Upper lobe of right lung (tissue), 1 donor: ENCODE data around the gene FARP2. TPM values are rescaled to one million over a fixed set of nuclear protein-coding genes. Genes with fewer than 3 reads are reported as not detected.
"Not testable (repeated sequence)": the region's sequence is repeated elsewhere in the genome, so short reads cannot be mapped to it uniquely, and the experiment has no call there.

Source experiments
- ATAC-seq: fragments of 200-7000 bp; cut with Tn5 transposase; one replicate; pipeline ENCODE4 v1.9.1; 2020; ENCODE audit warnings: mild to moderate bottlenecking, moderate library complexity
- DNase-seq: peaks from one replicate; pipeline ENCODE4 v3.0.0-alpha.2; 2020
- H3K27ac ChIP-seq: fragments of 200-600 bp; one replicate; pipeline ENCODE4 v1.8.0; 2022
- H3K27me3 ChIP-seq: fragments of 200-600 bp; one replicate; pipeline ENCODE4 v1.8.0; 2022; ENCODE audit warnings: mild to moderate bottlenecking
- H3K36me3 ChIP-seq: fragments of 200-600 bp; one replicate; pipeline ENCODE4 v1.8.0; 2022
- H3K4me1 ChIP-seq: fragments of 200-600 bp; one replicate; pipeline ENCODE4 v1.8.0; 2022
- H3K4me3 ChIP-seq: fragments of 200-600 bp; one replicate; pipeline ENCODE4 v1.8.0; 2022; ENCODE audit warnings: mild to moderate bottlenecking
- H3K9me3 ChIP-seq: fragments of 200-600 bp; one replicate; pipeline ENCODE4 v1.8.0; 2022
- intact Hi-C: fragments of 100-400 bp; cut with DNase I; formaldehyde crosslinking; loops from one replicate; pipeline ENCODE4 v1.11.0; 2022
- total RNA-seq: library from RNA; stranded (reverse); fragmentation: NEBNext Ultra II Directional; extraction: Animal tissue kit (Norgen Biotek cat#: 25700); gene quantifications from one replicate; pipeline ENCODE4 v1.2.1, GENCODE V29; 2021
- TF ChIP-seq, protein P1 (sequence below): fragments of 200-600 bp; IDR thresholded peaks from one replicate; pipeline ENCODE4 v1.8.0; 2022; ENCODE audit warnings: antibody characterized with exemption
- donor health status: DM: no; HTN: yes; CAD: no; lungs with severe emphysema.

The FARP2 gene
- total RNA-seq, 1 donor from 2014 or later, result 48.6 TPM

DNA sequence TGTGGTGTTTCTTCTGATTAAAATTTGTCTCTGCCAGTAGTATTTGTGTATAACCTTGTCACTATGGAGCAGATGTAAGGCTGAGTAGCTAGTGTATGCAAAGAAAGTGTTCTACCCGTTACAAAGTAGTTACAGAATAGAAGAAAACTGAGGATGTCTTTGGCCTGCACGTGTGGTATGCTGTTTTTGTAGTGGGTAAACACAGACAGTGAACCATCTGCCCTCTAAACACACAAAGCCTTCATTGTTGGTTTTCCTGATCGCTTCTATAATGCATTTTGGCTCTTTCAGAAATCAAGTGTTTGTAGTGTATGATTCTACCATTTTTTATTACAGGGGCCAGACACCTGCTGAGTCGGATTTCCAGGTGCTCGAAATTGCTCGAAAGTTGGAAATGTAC, 61.5 kb downstream of the FARP2 start:
- intact Hi-C loops, result no loop called here
- H3K27me3 ChIP-seq, result no peaks in the 10 kb centered on the region
- H3K36me3 ChIP-seq, result peaks cover 77% of the 10 kb centered on the region
- DNase-seq, result no peak
- no peak overlapping the region for H3K4me3 ChIP-seq
- TF ChIP-seq, protein P1, sequence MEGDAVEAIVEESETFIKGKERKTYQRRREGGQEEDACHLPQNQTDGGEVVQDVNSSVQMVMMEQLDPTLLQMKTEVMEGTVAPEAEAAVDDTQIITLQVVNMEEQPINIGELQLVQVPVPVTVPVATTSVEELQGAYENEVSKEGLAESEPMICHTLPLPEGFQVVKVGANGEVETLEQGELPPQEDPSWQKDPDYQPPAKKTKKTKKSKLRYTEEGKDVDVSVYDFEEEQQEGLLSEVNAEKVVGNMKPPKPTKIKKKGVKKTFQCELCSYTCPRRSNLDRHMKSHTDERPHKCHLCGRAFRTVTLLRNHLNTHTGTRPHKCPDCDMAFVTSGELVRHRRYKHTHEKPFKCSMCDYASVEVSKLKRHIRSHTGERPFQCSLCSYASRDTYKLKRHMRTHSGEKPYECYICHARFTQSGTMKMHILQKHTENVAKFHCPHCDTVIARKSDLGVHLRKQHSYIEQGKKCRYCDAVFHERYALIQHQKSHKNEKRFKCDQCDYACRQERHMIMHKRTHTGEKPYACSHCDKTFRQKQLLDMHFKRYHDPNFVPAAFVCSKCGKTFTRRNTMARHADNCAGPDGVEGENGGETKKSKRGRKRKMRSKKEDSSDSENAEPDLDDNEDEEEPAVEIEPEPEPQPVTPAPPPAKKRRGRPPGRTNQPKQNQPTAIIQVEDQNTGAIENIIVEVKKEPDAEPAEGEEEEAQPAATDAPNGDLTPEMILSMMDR, result no peak
- H3K9me3 ChIP-seq, result no peaks in the 10 kb centered on the region
- no peak for ATAC-seq
- no peak overlapping the region for H3K27ac ChIP-seq
- no peaks in the 10 kb centered on the region for H3K4me1 ChIP-seq

DNA sequence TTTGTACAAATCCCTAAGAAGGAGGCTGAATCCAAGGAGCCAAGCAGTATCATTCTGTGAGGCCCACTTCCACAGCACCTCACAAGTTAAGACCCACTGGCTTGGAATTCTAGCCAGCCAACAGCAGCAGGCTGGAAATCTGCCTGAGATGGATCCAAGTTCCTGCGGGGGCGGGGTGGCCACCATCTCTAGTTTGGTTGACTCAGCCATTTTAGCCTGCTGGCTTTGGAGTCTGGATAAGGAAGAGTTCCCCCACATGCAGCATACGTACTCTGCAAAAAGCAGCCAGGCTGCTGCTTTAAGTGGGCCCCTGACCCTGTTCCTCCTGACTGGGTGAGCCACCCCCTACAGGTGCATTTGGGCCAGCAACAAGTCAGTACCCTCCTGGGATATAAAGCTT, 65.2 kb downstream of the FARP2 start:
- peaks cover 46% of the 10 kb centered on the region for H3K36me3 ChIP-seq
- intact Hi-C loops, result no loop called here

DNA sequence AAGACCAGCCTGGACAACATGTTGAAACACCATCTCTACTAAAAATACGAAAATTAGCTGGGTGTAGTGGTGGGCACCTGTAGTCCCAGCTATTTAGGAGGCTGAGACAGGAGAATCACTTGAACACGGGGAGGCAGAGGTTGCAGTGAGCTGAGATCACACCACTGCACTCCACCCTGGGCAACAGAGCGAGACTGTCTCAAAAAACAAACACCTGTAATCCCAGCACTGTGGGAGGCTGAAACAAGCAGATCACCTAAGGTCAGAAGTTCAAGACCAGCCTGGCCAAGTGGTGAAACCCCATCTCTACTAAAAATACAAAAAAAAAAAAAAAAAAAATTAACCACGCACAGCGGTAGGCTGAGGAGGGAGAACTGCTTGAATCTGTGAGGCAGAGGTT, 65.9 kb downstream of the FARP2 start:
- H3K4me3 ChIP-seq, intact Hi-C loops, H3K9me3 ChIP-seq, DNase-seq, ATAC-seq, H3K4me1 ChIP-seq, H3K27me3 ChIP-seq, H3K27ac ChIP-seq: not testable (repeated sequence)
- peaks cover 40% of the 10 kb centered on the region for H3K36me3 ChIP-seq

More for the DNA sequence above, 65.2 kb downstream of the FARP2 start:
- ATAC-seq (no peak), DNase-seq (no peak)
- TF ChIP-seq, protein P1, result no peak
- Histone ChIP-seq H3K27me3 (no peaks in the 10 kb centered on the region), H3K4me3 (no peak overlapping the region), H3K9me3 (peaks cover 7% of the 10 kb centered on the region), H3K4me1 (no peaks in the 10 kb centered on the region), H3K27ac (no peak overlapping the region)

DNA sequence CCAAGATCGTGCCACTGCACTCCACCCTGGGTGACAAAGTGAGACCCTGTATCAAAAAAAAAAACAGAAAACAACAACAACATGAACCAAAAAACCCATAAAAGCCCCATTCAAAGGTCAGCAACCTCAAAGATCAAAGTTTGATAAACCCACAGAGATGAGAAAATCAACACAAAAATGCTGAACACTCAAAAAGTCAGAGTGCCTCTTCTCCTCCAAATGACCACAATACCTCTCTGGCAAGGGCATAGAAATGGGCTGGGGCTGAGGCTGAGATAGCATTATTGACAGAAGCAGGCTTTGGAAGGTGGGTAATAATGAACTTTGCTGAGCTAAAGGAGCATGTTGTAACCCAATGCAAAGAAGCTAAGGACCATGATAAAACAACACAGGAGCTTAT, 66.3 kb downstream of the FARP2 start:
- Histone ChIP-seq H3K4me3 (no peak overlapping the region), H3K9me3 (peaks cover 7% of the 10 kb centered on the region), H3K4me1 (no peaks in the 10 kb centered on the region), H3K36me3 (peaks cover 36% of the 10 kb centered on the region), H3K27ac (no peak overlapping the region), H3K27me3 (no peaks in the 10 kb centered on the region)
- no peak for DNase-seq
- no peak for ATAC-seq
- intact Hi-C loops, result no loop called here
- TF ChIP-seq, protein P1, result no peak

DNA sequence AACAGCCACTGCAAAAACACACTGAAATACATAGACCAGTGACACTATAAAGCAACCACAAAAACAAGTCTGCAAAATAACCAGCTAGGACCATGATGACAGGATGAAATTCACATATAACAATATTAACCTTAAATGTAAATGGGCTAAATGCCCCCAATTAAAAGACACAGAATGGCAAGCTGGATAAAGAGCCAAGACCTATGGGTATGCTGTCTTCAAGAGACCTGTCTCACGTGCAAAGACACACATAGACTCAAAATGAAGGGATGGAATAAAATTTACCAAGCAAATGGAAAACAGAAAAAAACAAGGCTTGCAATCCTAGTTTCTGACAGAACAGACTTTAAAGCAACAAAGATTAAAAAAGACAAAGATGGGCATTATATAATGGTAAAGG, 67.4 kb downstream of the FARP2 start:
- H3K36me3 ChIP-seq, result peaks cover 25% of the 10 kb centered on the region
- DNase-seq, H3K9me3 ChIP-seq, H3K27ac ChIP-seq, H3K27me3 ChIP-seq, H3K4me3 ChIP-seq, intact Hi-C loops, H3K4me1 ChIP-seq, ATAC-seq: not testable (repeated sequence)

DNA sequence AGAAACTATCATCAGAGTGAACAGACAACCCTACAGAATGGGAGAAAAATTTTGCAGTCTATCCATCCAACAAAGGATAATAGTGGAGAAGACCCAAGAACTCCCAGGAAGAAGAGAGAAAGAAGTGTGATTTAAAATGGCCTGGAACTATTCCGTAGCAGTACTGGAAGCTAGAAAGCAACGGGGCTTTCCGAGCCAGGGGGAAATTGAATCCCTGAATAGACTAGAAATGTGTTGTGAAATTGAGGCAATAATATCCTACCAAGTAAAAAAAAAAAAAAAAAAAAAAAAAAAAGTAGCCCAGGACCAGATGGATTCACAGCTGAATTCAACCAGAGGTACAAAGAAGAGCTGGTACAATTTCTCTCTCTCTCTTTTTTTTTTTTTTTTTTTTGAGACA, 69.3 kb downstream of the FARP2 start:
- H3K4me1 ChIP-seq, result no peaks in the 10 kb centered on the region
- H3K4me3 ChIP-seq, result no peak overlapping the region
- H3K36me3 ChIP-seq, result peaks cover 13% of the 10 kb centered on the region
- peaks cover 7% of the 10 kb centered on the region for H3K9me3 ChIP-seq
- intact Hi-C loops, result no loop called here
- no peaks in the 10 kb centered on the region for H3K27me3 ChIP-seq
- TF ChIP-seq, protein P1, result no peak
- ATAC-seq (no peak), DNase-seq (no peak)
- H3K27ac ChIP-seq, result no peak overlapping the region

DNA sequence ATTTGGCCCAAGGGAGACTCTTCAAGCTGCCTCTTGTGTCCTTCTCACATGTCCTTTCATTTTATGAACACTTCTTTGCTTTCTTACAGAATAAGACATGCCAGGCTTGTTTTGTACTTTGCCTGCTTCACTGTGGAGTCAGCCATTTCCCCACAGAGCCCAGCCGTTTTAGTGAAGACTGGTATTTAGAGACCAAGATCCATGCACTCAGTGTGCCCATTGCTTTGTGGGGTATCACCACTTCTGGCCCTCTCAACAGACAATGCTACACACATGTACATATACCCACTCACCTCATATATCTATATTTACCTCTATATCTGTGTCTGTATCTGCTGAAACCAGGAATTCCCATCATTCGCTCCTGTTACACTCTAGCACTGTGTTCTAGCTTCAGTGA, 74.1 kb downstream of the FARP2 start:
- H3K36me3 ChIP-seq, result peaks cover 34% of the 10 kb centered on the region
- no peak for ATAC-seq
- intact Hi-C loops, result no loop called here

More for the DNA sequence above, 74.1 kb downstream of the FARP2 start:
- no peak overlapping the region for H3K4me3 ChIP-seq
- no peak overlapping the region for H3K27ac ChIP-seq
- H3K9me3 ChIP-seq, result no peaks in the 10 kb centered on the region
- no peaks in the 10 kb centered on the region for H3K27me3 ChIP-seq
- TF ChIP-seq, protein P1, result no peak
- DNase-seq, result no peak
- peaks cover 5% of the 10 kb centered on the region for H3K4me1 ChIP-seq
